Measurements from ENCODE around the gene AASDHPPT.

Gene AASDHPPT

DNA sequence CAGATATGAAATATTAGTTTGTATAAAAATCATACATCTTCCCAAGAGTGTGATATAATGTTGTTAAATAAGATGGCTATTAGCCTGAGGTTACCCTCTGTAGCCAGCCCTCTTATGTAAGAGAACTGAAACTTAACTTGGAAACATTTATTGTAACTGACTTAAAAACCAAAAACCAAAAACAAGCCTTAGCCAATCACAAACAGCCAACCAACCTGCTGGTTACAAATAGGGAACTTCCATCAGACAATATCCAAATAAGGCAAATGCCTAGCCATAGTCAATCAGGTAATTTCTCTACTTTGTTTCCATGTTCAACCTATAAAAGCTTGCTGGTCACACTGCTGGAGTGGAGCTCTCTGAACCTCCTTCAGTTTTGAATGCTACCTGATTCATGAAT is 14.5 kb upstream of the AASDHPPT start:
- DNase-seq (ENCODE audit: low spot score), result no peak
- Histone ChIP-seq H3K27ac (no peak overlapping the region), H3K4me3 (no peak overlapping the region)
- TF ChIP-seq, protein P1, sequence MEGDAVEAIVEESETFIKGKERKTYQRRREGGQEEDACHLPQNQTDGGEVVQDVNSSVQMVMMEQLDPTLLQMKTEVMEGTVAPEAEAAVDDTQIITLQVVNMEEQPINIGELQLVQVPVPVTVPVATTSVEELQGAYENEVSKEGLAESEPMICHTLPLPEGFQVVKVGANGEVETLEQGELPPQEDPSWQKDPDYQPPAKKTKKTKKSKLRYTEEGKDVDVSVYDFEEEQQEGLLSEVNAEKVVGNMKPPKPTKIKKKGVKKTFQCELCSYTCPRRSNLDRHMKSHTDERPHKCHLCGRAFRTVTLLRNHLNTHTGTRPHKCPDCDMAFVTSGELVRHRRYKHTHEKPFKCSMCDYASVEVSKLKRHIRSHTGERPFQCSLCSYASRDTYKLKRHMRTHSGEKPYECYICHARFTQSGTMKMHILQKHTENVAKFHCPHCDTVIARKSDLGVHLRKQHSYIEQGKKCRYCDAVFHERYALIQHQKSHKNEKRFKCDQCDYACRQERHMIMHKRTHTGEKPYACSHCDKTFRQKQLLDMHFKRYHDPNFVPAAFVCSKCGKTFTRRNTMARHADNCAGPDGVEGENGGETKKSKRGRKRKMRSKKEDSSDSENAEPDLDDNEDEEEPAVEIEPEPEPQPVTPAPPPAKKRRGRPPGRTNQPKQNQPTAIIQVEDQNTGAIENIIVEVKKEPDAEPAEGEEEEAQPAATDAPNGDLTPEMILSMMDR (IDR thresholded peaks at IDR 0.05), result no peak

DNA sequence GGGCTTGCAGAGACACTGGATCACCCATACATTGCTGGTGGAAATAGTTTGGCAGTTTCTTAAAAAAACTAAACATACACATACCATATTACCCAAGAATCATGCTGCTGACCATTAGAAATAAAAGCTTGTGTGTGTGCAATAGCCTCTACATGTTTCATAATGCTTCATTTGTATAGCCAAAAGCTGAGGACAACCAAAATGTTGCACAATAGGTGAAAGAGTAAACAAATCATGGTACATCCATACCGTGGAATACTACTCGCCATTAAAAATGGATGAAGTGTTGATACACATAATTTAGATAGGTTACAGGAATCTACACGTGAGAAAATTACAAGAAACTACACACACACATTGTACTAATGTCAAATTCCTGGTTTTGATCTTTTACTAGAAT is 6.9 kb upstream of the AASDHPPT start:
- DNase-seq (ENCODE audit: low spot score), result no peak
- TF ChIP-seq, protein P1 (IDR thresholded peaks at IDR 0.05), result no peak
- Histone ChIP-seq H3K4me3 (no peak overlapping the region), H3K27ac (no peak overlapping the region)

DNA sequence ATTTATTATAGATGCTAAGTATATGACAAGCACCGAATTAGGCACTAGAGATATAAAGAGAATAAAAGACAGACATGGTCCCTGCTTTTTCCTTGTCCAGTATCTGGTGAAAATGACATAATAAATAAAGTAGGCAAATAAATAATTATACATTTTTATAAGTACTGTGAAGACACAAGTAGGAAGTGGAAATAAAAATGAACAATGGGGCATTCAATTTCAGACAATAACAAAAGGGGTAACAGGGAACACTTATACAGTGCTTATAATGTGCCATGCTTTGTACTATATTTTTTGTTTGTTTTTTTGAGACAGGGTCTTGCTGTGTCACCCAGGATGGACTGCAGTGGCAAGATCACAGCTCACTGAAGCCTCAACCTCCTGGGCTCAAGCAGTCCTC is 4.7 kb upstream of the AASDHPPT start:
- Histone ChIP-seq H3K27ac (no peak overlapping the region), H3K4me3 (no peak overlapping the region)
- TF ChIP-seq, protein P1 (IDR thresholded peaks at IDR 0.05), result no peak
- DNase-seq (ENCODE audit: low spot score), result no peak

DNA sequence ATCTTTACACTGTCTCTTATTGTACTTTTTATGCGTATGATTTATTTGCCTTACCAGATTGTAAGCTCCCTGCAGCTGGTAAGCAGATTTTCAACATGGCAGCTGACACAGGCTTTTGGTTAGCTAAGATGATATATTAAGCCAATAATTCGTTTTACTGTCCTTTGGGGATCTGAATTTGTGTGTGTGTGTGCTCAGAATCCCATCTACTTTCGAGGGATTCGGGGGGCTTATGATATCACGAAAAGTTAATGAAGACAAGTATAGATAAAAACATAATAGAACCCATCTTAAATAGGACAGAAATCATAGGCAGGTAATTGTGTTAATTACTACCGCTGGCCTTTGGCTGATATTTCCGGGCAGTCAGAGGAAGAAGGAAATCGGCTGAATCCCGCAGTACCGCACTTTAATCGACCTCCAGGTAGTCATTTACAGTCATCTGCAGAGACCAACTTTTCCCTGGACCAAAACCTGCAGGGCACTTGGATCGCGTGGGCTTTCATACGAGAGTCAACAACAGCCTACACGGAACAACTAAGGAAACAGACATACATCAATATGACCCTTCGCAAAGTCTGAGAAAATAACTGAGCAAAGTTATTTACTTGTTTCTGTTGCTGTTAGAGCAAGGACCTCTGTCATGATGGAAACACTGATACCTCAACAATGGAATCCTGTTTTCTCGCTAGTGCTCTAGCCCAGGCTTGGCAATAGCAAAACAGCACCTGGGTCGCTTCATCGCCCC is 1.1 kb upstream of the AASDHPPT start:
- peak overlapping the region; percentile 91 to 97 for H3K27ac ChIP-seq
- no peak for DNase-seq (ENCODE audit: low spot score)
- peak overlapping the region; percentile 76 for H3K4me3 ChIP-seq
- TF ChIP-seq, protein P1 (IDR thresholded peaks at IDR 0.05), result no peak

DNA sequence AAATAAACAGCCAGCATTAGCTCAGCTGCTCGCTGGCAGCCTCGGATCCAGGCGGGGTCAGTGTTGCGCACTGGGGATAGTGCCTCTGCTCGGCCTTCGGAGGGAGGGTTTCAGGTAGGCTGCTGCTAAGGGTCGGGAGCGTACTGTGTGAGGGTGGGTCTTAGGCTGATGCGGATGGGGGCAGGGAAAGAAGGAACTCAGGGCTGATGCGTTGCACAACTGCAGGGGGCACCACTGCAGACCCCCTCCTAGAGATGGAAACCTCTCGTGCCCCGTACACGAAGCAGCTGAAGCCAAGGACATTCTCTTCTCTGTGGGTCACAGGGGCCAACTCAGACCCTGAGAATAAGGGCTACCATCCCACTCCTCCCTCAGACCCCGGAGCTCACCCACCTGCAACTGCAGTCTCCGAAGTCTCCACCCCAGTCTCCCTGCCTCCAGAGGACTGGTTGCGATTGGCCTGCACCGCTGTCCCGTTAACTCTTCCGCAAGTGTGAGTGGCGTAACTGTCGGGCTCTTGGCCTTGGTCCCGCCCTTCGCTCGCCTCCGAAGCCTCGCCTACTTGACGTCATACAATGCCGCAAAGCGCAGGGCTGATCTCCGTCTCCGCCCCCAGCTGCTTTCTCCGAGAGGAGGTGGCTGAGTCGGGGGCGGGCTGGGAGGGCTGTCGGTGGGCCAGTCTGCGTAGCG is 398 bp upstream of the AASDHPPT start, which contains the start of gene KBTBD3:
Gene KBTBD3 (minus strand): TSS at position 429 of the 690 bp plus-strand sequence. CDS start 18,250 bp downstream, outside the sequence.
- TF ChIP-seq, protein P1 (IDR thresholded peaks at IDR 0.05), result no peak
- Histone ChIP-seq H3K4me3 (peak within 1 kb of the TSS; percentile 76), H3K27ac (peak within 1 kb of the TSS; percentile 91 to 97)
- DNase-seq (ENCODE audit: low spot score), result peak; percentile 99

DNA sequence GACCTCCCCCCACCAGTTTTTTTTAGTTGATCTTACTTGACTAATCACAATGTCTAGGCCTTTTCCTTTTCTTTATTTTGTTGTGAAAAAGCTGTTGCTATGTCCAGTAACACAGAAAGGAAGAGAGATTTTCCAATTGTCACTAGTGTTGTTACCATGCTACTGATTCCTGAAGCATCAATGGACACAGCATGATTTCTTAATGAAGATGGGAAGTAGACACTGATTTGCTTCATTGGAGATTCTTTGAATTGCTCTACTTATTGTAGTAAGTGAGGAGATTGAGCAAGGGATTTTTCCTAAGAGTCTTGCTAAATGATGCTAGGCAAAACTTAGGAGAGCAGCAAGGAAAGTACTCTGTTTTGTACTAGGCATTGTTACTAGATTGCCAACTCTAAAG is 4.6 kb downstream of the AASDHPPT start:
- TF ChIP-seq, protein P1 (IDR thresholded peaks at IDR 0.05), result no peak
- DNase-seq (ENCODE audit: low spot score), result no peak
- Histone ChIP-seq H3K27ac (no peak overlapping the region), H3K4me3 (no peak overlapping the region)
